ENCODE data around the gene TMEM231.
"Not testable (repeated sequence)": the region's sequence is repeated elsewhere in the genome, so short reads cannot be mapped to it uniquely, and the experiment has no call there.

Gene TMEM231

DNA sequence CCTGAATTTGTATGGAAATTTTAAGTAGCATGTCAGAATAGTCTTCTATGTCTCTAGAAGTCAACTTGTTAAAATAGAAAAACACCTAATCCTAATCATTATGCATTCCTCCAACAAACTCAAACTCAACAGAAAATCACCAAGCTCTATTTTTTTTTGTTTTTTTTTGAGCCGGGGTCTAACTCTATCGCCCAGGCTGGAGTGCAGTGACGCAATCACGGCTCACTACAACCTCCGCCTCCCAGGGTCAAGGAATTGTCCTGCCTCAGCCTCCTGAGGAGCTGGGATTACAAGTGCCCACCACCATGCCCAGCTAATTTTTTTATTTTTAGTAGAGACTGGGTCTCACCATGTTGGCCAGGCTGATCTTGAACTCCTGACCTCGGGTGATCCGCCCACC is 9.8 kb downstream of the TMEM231 start:
- DNase-seq (ENCODE audit: low read depth, low spot score) = no peak
- ChIA-PET CTCF (interaction anchor here (1.1 kb wide), 1 partner anchor 29 kb away, joined by 3 read pairs; no protein-coding TSS in a partner anchor), POLR2A (no interaction called here)
- no peak overlapping the region for H3K4me3 ChIP-seq (ENCODE audit: low read depth, low read length)
- TF ChIP-seq, protein P1, sequence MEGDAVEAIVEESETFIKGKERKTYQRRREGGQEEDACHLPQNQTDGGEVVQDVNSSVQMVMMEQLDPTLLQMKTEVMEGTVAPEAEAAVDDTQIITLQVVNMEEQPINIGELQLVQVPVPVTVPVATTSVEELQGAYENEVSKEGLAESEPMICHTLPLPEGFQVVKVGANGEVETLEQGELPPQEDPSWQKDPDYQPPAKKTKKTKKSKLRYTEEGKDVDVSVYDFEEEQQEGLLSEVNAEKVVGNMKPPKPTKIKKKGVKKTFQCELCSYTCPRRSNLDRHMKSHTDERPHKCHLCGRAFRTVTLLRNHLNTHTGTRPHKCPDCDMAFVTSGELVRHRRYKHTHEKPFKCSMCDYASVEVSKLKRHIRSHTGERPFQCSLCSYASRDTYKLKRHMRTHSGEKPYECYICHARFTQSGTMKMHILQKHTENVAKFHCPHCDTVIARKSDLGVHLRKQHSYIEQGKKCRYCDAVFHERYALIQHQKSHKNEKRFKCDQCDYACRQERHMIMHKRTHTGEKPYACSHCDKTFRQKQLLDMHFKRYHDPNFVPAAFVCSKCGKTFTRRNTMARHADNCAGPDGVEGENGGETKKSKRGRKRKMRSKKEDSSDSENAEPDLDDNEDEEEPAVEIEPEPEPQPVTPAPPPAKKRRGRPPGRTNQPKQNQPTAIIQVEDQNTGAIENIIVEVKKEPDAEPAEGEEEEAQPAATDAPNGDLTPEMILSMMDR (IDR thresholded peaks at IDR 0.05; ENCODE audit: insufficient read depth, low read length, missing control alignments) = no peak

GRCh38 chr16:75545879-75546278 is 10.2 kb downstream of the TMEM231 start:
- H3K4me3 ChIP-seq (ENCODE audit: low read depth, low read length); DNase-seq (ENCODE audit: low read depth, low spot score); POLR2A ChIA-PET; CTCF ChIA-PET: not testable (repeated sequence)

DNA sequence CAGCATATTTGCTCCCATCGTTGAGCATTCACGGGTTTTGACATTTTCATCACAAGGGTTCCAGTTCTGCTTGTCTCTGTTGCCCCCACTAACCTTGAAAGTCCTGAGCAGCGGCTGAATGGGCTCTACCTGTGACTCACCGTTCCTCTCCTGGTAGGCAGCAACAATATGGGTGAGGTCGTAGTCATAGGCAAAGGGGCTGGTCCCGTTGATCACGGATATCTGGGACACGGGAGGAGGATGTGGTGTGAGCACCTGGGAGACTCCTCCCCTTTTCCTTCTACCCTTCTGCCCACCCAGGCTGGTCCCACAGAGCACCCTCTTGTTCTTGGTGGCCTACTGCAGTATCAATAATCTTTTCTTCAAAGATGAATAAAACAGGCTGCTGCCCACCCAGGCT is 13.6 kb downstream of the TMEM231 start:
- CTCF ChIA-PET = interaction anchor here (1.5 kb wide), 1 partner anchor 25 kb away, joined by 4 read pairs; no protein-coding TSS in a partner anchor
- DNase-seq (ENCODE audit: low read depth, low spot score); POLR2A ChIA-PET; H3K4me3 ChIP-seq (ENCODE audit: low read depth, low read length): not testable (repeated sequence)

- ChIA-PET POLR2A (no interaction called here), CTCF (interaction anchor here (1.0 to 2.1 kb wide), 4 partner anchors 9 to 223 kb away, joined by 3 to 15 read pairs (median 6); no protein-coding TSS in a partner anchor)
- H3K4me3 ChIP-seq (ENCODE audit: low read depth, low read length) = no peak overlapping the region
- no peak for DNase-seq (ENCODE audit: low read depth, low spot score)
- TF ChIP-seq, protein P1 (IDR thresholded peaks at IDR 0.05; ENCODE audit: insufficient read depth, low read length, missing control alignments) = no peak
Measured at GRCh38 chr16:75541236-75541635, 14.8 kb downstream of the TMEM231 start.

DNA sequence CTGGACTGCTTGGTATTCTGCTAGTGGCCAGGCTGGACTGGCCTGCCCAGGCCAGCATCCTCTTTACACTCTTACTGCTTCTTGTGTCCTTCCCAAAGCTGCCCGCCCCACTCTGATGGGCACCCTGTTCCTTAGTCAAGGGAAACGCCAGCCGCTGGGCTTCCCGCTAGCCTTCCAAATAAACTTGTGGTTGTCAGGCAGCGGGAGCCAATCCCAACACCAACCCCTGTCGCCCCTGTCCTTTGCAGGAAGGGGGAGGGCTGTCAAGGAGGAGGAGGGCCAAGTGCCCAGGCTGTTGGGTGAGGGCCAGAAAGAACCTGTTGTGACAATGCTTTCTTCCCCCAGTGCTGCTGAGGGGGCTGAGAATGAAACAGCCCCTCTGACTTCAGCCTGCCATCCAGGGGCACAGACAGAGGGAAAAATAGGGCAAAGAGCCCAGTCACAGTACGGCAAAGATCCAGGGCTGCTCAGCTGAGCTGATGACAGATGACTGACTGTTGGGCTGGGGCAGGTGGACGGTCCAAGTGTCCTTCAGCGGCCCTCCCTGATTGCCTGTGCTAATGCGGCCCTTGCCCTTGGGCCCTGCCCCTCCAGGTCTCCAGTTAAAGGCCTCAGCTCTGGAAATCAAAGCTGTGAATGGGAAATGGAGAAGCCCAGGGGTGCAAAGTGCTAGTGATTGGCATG is 17.0 kb downstream of the TMEM231 start:
- H3K4me3 ChIP-seq (ENCODE audit: low read depth, low read length); POLR2A ChIA-PET; DNase-seq (ENCODE audit: low read depth, low spot score): not testable (repeated sequence)
- CTCF ChIA-PET = interaction anchor here (2.2 kb wide), 1 partner anchor 22 kb away, joined by 17 read pairs; no protein-coding TSS in a partner anchor

DNA sequence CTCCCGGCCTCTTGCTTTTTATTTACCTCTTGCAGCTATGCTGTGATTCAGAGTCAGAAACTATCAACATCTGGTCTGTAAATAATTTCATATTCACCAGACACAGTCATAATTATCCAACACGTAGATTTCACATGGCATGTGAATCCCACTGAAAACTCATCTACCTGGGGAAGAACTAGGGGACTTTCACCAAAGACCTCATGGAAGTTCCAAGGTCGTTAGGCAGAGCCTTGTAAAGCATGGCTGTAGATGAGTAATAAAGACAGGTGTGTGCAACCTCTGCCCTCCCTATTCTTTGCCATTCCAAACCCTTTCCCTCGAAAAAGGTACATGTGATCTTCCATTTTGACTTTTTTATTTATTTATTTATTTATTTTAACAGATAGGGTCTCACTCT is 18.3 kb downstream of the TMEM231 start:
- H3K4me3 ChIP-seq (ENCODE audit: low read depth, low read length) = no peak overlapping the region
- TF ChIP-seq, protein P1 (IDR thresholded peaks at IDR 0.05; ENCODE audit: insufficient read depth, low read length, missing control alignments) = no peak
- POLR2A ChIA-PET = no interaction called here
- CTCF ChIA-PET = interaction anchor here (2.2 kb wide), 1 partner anchor 20 kb away, joined by 17 read pairs; no protein-coding TSS in a partner anchor
- no peak for DNase-seq (ENCODE audit: low read depth, low spot score)

- CTCF ChIA-PET = interaction anchor here (1.0 to 3.1 kb wide), 2 partner anchors 18 to 64 kb away, joined by 3 to 22 read pairs; no protein-coding TSS in a partner anchor
- TF ChIP-seq, protein P1 (IDR thresholded peaks at IDR 0.05; ENCODE audit: insufficient read depth, low read length, missing control alignments) = no peak
- H3K4me3 ChIP-seq (ENCODE audit: low read depth, low read length) = no peak within 1 kb of the TSS
- POLR2A ChIA-PET = interaction anchor here (0.6 to 1.3 kb wide), 2 partner anchors 8 to 19 kb away, joined by 3 to 4 read pairs; no protein-coding TSS in a partner anchor
- no peak for DNase-seq (ENCODE audit: low read depth, low spot score)
Measured at GRCh38 chr16:75535901-75536300, 20.2 kb downstream of the TMEM231 start, which contains the start of gene CHST5. Gene CHST5, minus strand, starts transcription at chr16:75536108. Its CDS starts 5,724 bp downstream, at chr16:75530384.

Data from AG04449 (cell line).